Stimulated activated CD8-positive, alpha-beta memory T cell treated with anti-CD3 and anti-CD28 coated beads, Interleukin-2, amount 100 ng/mL, for 1 hour (primary cell): ENCODE measurements around the gene MALSU1.

ENCODE experiments used
- DNase-seq, 2 donors: peaks; one replicate each; pipeline ENCODE4 v3.0.0-alpha.2; 2020; ENCODE audit warnings: low read depth in 2 of 2

MALSU1 gene

DNA sequence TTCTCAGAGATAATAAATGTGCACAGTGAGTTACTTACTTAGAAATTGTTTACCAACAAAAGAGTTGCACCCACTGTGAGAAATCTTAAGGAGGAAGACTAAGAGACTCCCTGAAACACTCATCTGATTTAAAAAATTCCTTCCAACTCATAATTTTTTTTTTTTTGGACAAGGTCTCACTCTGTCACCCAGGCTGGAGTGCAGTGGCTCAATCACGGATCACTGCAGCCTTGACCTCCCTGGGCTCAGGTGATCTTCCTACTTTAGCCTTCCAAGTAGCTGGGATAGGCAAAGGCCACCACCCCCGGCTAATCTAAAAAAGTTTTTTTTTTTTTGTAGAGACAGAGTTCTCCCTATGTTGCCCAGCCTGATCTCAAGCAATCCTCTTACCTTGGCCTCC is 36.0 kb downstream of the MALSU1 start:
- DNase-seq: no peak

DNA sequence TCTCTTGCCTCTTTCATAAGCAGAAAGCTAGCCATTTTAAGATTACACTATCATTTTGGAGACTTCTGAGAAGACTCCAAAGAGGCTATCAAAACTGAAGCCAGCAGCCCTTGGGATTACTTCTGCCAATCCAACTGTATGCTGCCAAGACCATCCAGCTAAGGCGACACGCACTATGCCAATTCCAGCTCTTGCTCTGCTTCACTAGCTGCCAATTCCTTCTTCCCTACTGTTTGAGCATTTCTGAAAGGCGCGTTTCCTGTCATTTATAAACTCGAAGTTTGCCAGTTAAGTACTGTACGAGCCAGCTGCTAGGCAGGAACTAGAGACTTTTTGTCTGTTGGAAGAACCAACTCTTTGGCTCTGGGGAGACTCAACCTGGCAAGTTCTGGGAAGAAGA is 36.5 kb downstream of the MALSU1 start:
- no peak for DNase-seq

DNA sequence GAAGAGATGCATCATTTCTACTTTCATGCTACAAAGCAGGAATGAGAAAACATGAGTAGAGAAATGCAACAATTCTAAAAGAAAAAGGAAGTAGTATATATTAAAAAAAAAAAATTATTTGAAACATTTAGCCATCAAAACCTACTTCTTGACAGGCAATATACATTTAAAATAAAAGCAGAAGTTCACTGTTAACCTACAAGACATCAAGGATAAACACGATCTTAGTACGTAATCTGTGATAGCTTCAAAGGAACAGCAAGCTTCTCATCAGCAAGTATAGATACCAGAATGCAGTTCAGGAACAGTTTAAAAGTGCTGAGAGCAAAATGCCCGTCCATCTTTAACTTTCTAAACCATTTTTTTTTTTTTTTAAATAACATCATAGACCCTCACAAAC is 36.9 kb downstream of the MALSU1 start:
- no peak for DNase-seq

DNA sequence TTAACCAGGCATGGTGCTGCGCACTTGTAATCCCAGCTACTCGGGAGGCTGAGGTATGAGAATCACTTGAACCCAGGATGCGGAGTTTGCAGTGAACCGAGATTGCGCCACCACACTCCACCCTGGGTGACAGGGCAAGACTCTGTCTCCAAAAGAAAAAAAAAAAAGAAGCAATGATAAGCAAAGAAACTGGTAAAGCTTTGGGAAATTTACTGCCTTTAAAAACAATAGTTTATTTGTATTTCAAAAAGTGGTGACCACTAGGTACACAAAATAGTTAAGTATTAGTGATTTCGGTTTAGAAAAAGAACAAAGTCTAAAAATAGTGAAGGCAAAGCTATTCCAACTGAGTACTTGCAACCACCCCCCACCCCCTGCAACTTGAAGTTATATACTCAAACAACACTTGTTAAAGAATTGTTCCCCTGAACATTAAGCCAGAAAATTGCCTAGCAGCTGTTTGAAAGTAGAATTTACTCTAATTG is 37.7 kb downstream of the MALSU1 start:
- no peak for DNase-seq

DNA sequence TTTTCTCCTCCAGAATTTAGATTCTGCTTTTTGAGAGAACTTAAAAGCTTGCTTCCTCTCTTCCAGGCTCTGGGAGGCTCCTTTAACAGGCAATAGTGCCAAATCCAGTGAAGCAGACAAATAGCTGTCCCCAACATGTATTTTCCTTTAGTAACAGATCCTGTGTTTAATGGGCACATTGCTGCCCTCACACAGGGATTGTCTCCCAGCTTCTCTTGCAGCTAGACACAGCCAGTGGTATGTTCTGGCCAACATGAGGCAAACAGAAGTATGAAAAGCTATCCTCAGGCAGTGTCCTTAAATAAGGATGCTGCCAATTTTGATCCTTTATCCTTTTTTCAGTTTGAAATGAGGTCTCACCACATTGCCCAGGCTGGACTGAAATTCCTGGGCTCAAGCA is 38.2 kb downstream of the MALSU1 start:
- DNase-seq: no peak

DNA sequence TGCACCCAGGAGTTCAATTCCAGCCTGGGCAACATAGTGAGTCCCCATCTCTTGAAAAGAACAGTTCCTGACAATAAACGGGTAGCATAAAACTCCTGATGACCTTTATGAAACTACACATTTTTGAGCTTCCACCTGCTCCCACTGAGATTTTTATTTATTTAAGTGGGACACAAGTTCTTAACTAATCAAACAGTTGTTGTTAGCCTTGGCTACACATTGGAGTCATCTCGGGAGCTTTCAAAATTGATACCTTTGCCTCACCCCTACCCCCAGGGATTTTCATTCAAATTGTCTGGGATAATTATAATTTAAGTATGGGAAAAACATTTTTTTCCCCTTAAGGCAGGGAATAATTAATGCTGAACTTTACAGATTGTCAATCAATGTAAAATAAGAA is 39.3 kb downstream of the MALSU1 start:
- no peak for DNase-seq

DNA sequence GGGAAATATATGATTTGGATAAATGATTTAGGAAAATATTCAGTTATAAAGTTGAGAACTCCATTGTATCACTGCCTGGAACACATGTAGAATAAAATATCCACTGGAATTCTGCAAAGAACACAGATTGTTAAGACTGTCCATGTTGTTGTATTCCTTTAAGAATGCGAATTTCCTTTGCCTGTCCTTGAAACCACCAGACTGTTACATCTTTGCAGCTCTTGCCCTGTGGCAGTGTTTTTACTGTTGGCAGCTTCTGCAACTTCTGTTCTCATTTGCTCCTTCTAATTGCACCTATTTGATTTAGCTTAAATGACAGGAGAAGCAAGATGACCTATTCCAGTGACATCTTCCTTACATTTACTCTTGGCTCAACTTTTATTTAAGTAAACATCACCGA is 39.7 kb downstream of the MALSU1 start:
- no peak for DNase-seq

DNA sequence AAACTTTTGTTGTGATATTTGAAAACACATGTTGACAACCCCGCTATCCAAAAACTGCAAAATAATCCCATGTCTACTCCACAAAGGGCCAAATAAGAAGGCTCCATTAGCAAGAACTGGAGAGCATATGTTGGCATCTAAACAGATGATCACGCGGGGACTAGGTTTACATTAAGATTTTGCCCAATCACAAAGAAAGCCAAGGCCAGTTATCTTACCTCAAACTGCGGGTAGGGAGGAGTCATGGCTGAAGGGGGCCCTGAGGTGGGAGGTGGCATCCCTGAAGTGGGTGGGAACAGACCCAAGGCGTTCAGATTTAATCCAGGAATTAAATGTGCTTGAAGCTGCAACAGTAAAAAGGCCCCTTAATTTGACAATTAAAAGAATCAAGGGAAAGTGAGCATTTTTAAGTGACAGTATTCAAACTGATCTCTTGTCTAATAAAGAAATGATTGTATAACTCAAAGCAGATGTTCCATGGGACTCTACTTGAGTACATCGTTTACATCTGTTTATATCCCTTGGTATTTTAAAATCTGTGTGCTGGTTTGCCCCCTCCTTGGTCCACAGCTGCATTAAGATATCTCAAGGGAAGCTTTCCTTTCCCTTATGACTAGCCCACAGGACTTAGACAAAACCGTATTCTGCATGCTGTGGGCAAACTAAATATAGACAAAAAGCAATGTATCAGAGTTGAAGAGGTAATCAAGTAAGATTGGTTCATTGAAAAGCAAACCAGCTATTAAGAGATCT is 42.9 kb downstream of the MALSU1 start:
- no peak for DNase-seq

DNA sequence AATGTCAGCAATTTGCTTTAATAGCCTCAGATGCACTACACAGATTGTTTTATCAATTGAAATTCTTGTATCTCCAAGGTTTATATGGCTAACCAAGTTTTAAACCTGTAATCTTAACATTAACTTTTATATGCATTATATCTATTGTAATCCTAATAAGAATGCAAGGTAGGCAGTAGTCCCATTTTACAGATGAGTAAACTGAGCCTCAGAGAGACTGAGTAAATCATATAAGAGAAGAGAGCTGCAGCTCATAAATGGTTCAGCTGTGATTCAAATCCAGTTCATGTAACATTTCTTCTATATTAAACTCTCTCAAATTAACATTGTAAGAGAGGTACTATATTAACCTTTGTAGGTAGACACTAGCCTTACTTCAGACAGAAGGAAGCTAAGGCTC is 44.0 kb downstream of the MALSU1 start:
- no peak for DNase-seq

DNA sequence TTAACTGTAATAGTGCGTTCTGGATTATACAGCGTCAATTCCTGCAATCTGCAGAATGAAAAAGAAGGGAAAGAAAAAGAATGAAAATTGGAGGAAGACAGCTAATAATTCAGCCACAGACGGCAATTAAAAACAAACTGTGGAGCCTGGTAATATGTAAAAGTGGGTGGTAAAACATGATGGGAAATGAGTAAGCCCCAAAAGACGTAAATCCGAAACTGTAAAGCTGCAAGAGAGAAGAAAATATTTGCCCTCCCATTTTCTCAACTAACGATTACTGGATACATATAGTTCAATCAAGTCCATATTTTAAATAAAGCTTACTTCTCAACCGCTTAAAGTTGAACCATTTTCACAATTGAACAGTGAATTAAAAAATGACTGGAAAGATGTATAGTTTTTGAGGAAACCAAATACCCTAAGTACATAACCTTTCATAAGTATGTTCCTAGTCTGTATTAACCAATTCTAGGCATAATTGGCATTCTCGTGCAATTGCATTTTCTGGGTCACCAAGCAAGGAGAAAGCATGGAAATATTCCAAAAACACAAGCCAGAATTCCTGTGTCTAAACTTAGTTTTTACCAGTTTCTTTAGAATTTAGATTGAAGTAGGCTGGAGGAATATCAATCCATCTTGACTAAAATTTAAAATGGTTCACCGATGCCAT is 44.8 kb downstream of the MALSU1 start:
- DNase-seq: no peak

DNA sequence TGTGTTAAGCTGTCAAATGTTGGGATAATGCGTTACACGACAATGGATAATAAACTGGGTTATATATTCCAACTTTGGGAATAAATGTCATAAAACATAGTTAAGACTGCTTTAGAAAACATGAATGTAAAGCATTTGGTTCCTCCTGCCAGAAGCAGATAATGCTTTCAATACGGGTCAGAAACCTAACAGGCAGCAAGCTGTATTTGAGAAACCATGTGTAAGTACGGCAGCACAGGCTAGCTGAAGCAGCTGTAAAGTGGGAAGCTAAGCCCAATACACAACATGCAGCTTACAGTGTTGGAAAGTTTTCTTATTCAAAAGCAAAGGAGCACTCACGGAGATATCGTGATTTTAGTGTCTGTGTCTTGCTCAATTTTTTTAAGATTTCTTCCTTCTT is 46.5 kb downstream of the MALSU1 start:
- no peak for DNase-seq

DNA sequence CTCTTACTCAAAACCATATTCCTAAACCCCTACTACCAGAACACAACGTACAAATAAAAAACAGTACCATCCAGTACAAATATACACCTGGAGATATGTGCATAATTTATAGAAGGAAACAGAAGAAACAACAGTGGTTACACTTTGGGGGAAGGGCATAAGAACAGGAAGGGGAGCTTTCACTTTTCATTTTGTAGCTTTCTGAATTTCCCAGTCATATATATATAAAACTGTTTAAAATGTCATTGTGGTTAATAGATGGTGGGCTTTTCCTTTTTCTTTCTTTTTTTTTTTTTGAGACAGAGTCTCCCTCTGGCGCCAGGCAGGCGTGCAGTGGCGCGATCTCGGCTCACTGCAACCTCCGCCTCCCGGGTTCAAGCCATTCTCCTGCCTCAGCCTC is 47.2 kb downstream of the MALSU1 start:
- DNase-seq: no peak

DNA sequence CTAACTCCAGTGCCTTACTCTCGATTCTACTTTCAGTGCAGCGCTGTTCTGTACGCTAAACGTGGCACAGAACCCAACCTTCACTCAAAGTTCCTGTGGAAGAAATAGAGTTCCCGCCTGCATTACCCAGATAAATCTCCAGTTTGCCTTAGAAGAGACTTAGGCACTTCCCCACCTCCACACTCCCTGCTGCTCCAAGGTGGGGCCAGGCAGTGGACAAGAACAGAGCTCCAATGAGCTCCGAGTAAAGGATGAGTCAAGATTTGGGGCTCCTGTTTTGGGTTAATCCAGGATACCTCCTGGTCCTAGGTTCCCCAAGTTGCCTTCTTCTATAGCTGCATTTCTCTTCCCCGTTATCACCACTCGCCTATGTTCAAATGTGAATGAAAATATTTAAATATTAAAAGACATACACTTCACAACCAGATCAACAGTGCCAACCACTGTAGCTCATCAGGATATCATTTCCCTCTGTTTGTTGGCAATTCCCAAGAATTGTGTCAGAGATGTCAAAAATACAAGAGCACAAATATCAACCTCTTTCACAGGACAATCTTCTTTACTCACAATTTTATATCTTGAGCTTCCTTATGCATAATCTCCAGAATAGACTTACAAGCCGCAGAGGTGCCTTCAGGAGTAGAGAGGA is 48.0 kb downstream of the MALSU1 start:
- DNase-seq: no peak

DNA sequence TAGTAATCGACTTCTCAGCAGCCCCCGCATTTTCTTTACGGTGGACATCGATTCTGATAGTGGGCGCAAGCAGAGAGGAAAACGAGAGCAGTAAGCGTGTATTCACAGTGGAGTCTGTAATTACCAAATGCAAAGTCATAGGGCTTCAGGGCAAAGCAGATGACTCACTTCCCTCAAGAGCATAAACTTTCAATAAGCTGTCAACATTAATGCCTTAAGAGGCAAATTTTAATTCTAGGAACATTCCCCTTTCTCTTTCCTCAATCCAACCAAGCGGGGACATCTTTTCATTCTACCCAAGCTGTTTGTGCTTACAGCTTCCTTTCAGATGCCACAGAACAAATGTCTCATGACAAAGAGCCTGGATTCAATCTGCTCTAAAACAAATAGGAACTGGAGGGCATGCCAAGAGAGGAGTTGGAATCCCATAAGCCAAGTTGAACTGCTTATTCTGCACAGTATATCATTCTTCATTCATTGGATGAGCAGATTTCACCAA is 48.6 kb downstream of the MALSU1 start:
- no peak for DNase-seq

DNA sequence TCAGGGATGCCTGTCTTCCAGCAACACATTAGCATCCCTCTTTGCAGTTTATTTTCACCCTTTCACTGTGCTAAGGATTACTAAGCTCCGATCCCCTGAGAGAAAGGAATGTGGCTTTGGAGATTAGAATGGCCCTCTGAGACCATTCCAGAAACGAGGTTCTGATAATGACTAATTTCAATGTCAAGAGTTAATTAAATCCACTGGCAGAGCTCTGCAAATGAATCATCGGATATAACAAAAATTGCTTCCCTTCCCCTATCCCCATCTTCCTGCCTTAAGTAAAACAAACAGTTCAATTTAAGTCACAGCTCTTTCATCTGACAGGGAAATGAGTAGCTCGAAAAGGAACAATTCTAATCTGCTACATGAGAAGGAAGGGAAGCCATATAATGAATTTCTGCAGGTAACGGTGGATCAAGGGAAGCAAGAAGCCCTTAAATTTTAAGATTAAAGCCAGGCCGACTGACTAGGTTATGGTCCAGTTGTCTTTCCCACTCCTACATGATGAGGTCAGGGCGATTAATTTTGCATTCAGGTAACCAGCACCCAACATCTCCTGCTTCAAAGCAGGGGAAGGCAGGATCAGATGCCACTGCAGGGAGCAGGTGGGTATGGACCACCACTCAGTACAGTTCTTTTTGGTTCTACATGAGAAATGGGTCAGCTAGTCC is 50.5 kb downstream of the MALSU1 start:
- no peak for DNase-seq

DNA sequence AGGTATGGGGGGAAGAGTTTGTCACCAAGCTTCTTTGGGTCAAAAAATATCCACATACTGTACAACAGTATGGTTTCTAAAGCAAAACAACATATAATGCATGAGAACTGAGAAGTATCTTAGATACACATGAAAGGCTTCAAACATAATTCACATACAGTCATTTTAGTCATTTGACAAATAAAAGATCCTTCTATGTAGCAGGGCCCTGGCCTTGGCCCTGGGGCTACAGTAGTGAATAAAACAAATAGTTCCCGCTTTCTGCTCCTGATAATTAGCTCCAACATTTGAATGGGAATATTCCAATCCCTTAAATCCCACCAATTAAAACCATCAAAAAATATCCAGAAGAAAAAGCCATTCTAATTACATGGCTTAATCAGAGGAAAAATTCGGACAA is 51.3 kb downstream of the MALSU1 start:
- DNase-seq: no peak

DNA sequence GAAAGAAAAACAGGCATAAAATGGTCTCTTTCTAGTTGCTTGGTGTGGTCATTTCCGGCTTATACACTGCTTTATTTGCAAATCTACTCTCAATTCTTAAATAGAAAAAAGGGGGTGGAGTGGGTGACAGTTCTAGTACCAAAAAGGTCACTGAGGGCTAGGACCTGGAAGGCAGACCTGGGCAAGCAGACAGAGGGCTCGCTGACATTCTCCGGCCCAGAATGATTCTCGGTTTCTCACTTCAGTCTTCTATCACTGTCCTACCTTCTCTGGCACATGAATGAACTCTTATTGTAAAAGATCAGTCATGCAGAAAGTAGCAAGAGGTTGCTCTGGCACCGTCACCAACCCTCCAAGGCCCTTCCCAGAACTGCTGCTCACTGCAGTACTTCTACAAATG is 54.0 kb downstream of the MALSU1 start:
- DNase-seq: no peak

DNA sequence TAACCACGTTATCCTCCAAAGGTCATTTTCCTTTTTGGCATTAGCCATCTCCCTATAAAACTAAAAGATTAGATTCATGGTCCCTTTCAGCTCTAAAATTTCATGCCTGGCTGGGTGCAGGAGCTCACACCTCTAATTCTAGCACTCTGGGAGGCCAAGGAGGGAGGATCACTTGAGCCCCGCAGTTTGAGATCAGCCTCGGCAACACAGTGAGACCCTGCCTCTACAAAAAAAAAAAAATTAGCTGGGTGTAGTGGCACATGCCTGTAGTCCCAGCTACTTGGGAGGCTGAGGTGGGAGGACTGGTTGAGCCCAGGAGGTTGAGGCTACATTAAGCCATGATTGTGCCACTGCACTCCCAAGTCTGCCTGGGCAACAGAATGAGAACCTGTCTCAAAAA is 57.0 kb downstream of the MALSU1 start:
- no peak for DNase-seq

DNA sequence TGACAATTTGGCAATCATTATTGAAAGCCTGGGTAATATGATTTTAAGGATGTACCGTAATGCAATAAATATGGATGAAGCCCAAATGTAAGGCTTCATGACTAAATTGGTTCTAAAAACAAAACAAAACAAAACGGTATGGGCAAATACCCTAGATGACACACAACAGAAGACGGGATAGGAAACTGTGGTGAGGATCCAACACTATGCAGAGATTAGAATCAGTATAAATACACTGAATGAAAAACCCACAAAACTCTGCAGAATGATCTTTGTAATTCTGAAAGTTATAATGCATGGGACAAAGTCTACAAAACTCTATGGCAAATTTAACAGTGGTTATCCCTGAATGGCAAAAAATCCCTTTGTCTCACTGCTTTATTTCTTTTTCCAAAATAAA is 57.6 kb downstream of the MALSU1 start:
- no peak for DNase-seq

DNA sequence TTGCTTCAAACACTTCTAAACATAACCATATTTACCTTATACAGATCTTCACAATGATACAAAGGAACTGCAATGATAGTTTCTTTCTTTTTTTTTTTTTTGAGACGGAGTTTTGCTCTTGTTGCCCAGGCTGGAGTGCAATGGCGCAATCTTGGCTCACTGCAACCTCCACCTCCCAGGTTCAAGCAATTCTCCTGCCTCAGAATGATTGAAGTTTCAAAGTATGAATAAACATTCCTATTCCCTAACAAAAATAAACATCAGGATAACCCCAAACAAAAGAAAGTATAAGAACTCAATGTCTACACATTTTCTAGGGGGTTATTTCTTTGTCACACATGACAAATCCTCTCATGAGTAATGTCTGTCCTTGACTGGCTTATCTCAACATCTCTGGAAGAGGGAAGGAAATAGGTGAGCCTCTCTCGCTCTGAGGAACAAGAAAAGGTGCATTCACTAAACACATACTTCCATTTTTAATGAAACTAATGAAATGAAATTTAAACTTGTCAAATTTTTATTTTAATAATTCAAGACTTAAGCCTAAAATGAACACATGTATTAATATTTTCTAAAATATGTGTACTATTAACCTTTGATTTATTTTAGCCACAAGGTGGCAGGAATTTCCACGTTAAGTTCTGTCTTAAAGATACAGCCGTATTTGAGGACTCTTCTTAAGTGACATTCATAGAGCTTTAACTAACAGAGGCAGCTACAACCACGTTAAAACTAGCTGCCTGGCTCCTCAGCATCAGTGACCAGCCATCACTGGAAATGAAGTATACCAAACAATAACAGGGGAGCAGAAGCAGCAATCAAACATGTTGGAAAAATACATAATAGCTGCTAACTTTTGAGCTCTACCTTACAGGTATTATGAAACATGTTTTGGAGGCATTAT is 58.3 kb downstream of the MALSU1 start:
- no peak for DNase-seq

DNA sequence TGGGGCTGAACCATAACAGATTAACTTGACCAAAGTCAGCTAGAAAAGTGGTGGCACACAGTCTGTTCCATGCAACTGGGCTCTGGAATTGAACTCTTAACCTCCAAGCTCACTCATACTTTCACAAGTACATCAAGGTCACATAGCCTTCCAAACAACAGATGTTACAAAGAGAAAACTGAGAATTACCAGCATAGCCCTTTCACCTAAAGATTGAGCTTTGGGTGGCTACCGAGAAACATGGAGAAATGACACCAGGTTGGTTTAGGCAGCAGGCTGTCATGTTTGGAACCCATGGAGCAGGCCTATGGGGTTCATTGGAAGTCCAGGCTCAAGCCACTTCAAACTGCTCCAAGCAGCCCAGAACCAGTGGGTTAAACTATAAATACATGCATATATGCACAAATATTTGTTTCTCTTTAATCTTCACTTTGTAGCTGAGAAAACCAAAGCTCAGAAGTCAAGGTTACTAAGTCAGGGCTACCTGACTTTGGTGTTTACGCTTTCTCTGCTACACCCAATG is 59.1 kb downstream of the MALSU1 start:
- no peak for DNase-seq
